GOT3 (cell line): ENCODE data around the gene BTD.

ENCODE experiments used
- DNase-seq: peaks from one replicate; lab custom pipeline; 2025; ENCODE audit warnings: mixed read lengths; lab: John Stamatoyannopoulos, UW

The BTD gene

GRCh38 chr3:15636028-15636709, 34.6 kb downstream of the BTD start:
- peak; percentile 23 for DNase-seq

GRCh38 chr3:15637131-15637951, 35.8 kb downstream of the BTD start:
- no peak for DNase-seq

GRCh38 chr3:15638193-15638890, 36.8 kb downstream of the BTD start:
- no peak for DNase-seq

GRCh38 chr3:15638891-15639262, 37.3 kb downstream of the BTD start:
- DNase-seq = no peak

GRCh38 chr3:15645246-15645645, 43.7 kb downstream of the BTD start:
- no peak for DNase-seq

GRCh38 chr3:15645740-15646501, 44.4 kb downstream of the BTD start:
- DNase-seq = no peak

- peak; percentile 80 for DNase-seq
Observed at GRCh38 chr3:15646851-15647511, 45.4 kb downstream of the BTD start.

- DNase-seq = no peak
Observed at GRCh38 chr3:15647611-15648167, 46.1 kb downstream of the BTD start.

- DNase-seq = no peak
Observed at GRCh38 chr3:15649341-15649740, 47.8 kb downstream of the BTD start.

GRCh38 chr3:15649858-15650257, 48.3 kb downstream of the BTD start:
- DNase-seq = no peak

- no peak for DNase-seq
Observed at GRCh38 chr3:15651396-15651795, 49.9 kb downstream of the BTD start.

GRCh38 chr3:15653321-15653720, 51.8 kb downstream of the BTD start:
- DNase-seq = no peak

GRCh38 chr3:15654127-15654526, 52.6 kb downstream of the BTD start:
- DNase-seq = no peak

GRCh38 chr3:15654891-15655290, 53.3 kb downstream of the BTD start:
- DNase-seq = no peak

- DNase-seq = no peak
Observed at GRCh38 chr3:15656342-15656741, 54.8 kb downstream of the BTD start.

GRCh38 chr3:15657016-15657415, 55.5 kb downstream of the BTD start:
- DNase-seq = no peak

GRCh38 chr3:15659254-15659975, 57.9 kb downstream of the BTD start:
- no peak for DNase-seq

GRCh38 chr3:15660055-15660935, 58.8 kb downstream of the BTD start:
- no peak for DNase-seq

GRCh38 chr3:15664144-15664543, 62.6 kb downstream of the BTD start:
- DNase-seq = no peak
